RCC 7860 (cell line): ENCODE measurements around the gene S100Z.
"Not testable (repeated sequence)": the region's sequence is repeated elsewhere in the genome, so short reads cannot be mapped to it uniquely, and the experiment has no call there.

ENCODE experiments used
- DNase-seq: peaks from one replicate; pipeline ENCODE4 v3.0.0-alpha.2; 2015; ENCODE audit warnings: low spot score
- FAIRE-seq: peaks from 2 replicates; lab custom pipeline; 2012; peaks lifted over from hg19 to GRCh38; lab: Jason Lieb, UNC

Gene S100Z

DNA sequence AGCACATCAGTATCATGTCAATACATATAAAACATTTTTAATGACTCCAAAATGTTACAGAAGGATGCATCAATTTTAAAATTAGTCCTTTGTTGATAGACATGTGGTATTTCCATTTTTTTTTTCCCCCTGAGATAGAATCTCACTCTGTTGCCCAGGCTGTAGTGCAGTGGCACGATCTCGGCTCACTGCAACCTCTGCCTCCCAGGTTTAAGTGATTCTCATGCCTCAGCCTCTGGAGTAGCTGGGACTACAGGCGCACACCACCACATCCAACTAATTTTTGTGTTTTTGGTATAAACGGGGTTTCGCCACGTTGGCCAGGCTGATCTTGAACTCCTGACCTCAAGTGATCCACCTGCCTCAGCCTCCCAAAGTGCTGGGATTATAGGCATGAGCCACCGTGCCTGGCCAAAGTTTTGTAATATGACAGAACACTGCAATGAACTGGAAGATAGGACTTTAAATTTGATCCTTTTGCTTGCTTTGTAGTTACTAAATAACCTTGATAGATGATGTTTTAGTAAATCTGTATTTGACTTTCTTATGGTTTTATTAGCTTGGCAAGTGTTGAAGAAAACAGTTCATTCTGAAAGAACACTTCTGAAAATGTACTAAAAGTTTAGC lies 27.6 kb upstream of the S100Z start:
- FAIRE-seq, DNase-seq: not testable (repeated sequence)

GRCh38 chr5:76826416-76826815 lies 23.4 kb upstream of the S100Z start:
- not testable (repeated sequence) for FAIRE-seq, DNase-seq

DNA sequence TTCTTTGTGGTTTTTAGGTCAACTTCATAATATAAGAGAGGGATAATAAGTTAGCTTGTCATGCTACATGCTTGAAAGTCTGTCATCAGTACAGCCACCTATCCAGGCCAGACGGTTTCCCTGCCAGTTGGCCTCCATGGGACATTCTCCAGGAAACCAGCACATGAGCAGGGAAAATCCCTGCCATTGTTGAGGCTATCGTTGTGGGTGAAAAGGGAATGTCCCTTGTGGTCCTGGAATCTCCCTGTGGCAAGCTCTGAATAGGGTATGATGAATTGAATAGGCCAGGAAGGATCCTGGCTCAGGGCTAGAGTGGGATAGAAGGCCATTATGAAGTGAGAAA lies 18.7 kb upstream of the S100Z start:
- peak; percentile 91 for DNase-seq

DNA sequence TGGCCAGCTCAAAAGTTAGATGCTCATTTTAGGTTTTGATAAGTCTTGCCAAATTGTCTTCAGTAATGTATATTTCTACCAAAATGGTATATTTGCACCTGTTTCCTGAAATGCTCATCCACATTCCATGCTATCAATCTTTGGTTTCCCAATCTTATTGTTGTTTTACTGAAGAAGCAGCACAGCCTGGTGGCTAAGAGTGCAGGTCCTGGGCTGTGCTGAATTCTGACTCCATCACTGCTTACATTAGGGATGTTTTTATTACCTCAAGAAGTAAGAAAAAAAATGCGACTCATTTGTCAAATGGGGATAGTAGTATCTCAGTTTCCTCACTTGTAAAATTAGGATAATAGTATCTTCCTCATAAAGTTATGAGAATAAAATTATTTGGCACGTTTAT lies 13.6 kb upstream of the S100Z start:
- FAIRE-seq, result no peak
- no peak for DNase-seq

More for the DNA sequence above, 18.7 kb upstream of the S100Z start:
- peak; percentile 90 for FAIRE-seq

DNA sequence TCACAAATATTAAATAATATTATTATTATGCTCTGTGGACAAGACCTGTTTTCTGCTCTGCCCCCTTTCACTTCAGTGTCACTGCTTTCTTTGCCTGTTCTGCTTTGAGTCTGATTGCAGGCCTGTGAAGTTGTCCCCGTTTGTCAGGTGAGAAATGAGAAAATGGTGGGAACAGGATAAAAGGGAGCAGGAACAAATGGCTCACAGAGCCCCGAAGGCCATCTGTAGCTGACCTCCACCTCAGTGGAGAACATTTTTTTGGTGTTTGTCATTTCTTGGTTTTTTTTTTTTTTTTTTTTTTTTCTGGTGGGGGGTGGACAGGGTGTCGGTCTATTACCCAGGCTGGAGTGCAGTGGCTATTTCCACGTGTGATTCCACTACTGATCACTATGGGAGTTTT lies 13.2 kb upstream of the S100Z start:
- FAIRE-seq (no peak), DNase-seq (no peak)

- peak; percentile 76 for DNase-seq
Measured at GRCh38 chr5:76838481-76839261, 11.1 kb upstream of the S100Z start.

GRCh38 chr5:76841361-76841760 lies 8.5 kb upstream of the S100Z start:
- FAIRE-seq, result no peak
- DNase-seq, result no peak

More at GRCh38 chr5:76838481-76839261, 11.1 kb upstream of the S100Z start:
- FAIRE-seq, result peak; percentile 53

DNA sequence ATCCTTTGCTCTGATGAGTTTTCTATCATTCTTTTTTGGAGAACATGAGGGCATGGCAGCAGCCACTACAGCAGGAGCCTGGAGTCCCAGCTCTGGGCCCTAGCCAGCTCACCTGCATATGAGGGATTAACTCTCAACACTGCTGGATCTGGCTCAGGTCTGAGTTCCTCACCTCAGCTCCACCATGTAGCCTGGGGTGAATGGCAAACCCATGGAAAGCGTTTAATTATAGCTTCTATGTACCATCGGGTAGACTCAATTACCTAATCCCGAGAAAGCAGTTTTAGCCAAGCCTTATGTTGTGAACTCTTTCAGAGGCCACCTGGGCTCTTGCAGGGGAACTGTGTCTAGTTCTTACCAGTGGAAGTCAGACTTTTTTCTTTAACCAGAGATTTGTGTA lies 3.9 kb upstream of the S100Z start:
- no peak for FAIRE-seq

DNA sequence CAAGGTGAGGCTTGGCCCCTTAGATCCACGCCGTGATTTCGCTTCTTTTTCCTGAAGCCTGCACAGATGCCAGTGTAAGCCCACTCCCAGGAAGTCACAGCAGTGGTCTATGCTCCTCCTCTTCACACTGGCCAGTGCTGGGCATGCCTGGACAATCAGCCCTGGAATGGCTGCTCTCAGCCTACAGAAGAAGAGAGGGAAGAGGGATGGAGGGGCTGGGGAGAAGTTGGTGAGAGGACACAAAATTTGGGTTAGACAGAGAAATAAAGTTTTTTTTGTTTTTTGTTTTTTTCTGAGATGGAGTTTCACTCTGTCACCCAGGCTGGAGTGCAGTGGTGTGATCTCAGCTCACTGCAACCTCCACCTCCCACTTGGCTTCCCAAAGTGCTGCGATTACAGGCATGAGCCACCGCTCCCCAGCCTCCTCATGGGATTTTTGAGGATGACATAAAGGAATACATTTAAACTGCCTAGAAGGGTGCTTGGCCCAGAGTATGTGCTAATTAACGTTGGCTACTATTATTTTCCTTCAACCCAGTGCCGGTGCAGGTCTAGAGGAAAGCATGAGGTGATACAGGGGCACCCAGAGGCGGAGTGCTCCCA lies 830 bp downstream of the S100Z start:
- DNase-seq (no peak), FAIRE-seq (no peak)

More for the DNA sequence above, 3.9 kb upstream of the S100Z start:
- DNase-seq, result no peak

GRCh38 chr5:76851728-76852369 lies 2.0 kb downstream of the S100Z start:
- FAIRE-seq (no peak), DNase-seq (no peak)

DNA sequence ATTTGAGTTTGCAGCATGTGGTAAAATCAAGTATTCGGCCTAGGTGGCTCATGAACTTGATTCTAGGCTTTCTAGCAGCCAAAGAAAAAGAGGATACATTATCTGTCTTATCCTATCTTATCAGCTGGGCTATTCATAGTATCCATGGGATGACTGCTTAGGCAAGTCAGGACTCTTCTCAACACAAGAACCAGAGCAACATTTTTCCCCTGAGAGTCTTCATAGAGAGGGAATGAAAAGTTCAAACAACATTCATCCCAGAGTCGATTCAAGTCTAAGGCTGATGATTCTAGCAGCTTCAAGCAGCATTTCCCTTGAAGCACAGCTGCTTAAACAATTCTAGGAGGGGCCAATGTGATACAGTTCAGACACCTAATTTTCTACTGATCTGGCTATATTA lies 3.0 kb downstream of the S100Z start:
- DNase-seq (no peak), FAIRE-seq (no peak)

DNA sequence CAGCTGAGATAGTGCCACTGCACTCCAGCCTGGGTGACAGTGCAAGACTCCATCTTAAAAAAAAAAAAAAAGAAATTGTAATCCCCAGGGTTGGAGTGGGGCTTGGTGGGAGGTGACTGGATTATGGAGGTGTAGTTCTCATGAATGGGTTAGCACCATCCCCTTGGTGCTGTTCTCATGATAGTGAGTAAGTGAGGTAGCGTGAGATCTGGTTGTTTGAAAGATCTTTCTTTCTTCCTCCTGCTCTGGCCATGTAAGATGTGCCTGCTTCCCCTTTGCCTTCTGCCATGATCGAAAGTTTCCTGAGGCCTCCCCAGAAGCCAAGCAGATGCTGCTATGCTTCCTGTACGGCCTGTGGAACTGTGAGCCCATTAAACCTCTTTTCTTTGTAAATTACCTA lies 3.9 kb downstream of the S100Z start:
- not testable (repeated sequence) for FAIRE-seq, DNase-seq

DNA sequence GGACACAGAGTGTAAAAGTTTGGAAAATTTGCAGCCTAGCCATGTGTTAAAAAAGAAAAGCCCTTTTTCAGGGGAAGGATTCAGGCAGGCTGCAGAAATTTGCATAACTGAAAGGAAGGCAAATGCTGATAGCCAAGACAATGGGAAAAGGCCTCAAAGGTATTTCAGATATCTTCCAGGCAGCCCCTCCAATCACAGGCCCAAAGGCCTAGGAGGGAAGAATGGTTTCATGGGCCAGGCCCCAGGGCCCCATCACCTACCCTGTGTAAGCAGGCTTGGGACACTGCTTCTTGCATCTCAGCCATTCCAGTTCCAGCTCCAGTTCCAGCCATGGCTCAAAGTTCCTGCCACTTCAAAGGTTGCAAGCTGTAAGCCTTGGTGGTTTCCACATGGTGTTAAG lies 4.8 kb downstream of the S100Z start:
- no peak for FAIRE-seq
- DNase-seq, result no peak

DNA sequence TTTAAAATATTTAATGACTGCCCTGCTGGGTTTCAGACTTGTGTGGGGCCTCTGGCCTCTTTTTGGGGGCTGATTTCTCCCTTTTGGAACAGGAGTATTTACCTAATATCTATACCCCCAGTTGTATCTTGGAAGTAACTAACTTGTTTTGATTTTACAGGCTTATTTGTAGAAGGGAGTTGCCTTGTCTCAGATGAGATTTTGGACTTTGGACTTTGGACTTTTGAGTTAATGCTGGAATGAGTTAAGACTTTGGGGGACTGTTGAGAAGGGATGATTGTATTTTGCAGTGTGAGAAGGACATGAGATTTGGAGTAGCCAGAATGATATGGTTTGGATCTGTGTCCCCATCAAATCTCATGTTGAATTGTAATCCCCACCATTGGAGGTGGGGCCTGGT lies 5.7 kb downstream of the S100Z start:
- not testable (repeated sequence) for DNase-seq, FAIRE-seq

GRCh38 chr5:76855961-76856360 lies 6.1 kb downstream of the S100Z start:
- DNase-seq (no peak), FAIRE-seq (no peak)

DNA sequence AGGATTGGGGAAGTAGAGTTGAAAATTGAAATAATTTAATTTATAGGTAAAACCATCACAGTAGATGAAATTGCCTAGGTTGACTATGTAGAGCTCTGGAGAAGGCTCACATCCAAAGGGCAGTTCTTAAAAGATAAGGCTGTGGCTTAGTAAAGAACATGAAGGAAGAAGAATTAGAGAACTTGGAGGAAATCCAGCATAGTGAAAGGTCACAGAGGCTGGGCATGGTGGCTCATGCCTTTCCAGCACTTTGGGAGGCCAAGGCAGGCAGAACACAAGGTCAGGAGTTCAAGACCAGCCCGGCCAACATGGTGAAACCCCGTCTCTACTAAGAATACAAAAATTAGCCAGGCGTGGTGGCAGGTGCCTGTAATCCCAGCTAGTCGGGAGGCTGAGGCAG lies 7.0 kb downstream of the S100Z start:
- FAIRE-seq, DNase-seq: not testable (repeated sequence)

GRCh38 chr5:76859591-76860247 lies 9.9 kb downstream of the S100Z start:
- DNase-seq, result no peak
- no peak for FAIRE-seq

- DNase-seq (no peak), FAIRE-seq (no peak)
Measured at GRCh38 chr5:76861612-76862011, 11.8 kb downstream of the S100Z start.

DNA sequence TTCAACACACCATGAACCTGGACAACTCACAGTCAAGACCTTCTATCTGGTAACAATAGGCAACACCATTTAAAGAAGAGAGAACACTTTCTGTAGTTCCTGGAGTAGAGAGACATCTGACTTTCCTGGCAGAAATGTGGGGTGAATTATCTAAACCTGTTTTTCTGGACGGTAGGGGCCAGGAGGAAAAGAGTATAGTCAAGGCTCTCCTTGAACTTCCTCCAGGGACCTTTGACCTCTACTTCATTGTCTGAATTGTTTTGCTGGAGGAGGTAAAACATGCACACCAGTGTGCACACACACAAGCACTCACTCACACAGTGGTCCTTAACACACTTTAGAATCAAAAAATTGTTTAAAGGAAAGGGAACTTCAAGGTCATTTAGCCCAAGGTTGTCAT lies 13.2 kb downstream of the S100Z start:
- no peak for FAIRE-seq
- DNase-seq, result no peak

DNA sequence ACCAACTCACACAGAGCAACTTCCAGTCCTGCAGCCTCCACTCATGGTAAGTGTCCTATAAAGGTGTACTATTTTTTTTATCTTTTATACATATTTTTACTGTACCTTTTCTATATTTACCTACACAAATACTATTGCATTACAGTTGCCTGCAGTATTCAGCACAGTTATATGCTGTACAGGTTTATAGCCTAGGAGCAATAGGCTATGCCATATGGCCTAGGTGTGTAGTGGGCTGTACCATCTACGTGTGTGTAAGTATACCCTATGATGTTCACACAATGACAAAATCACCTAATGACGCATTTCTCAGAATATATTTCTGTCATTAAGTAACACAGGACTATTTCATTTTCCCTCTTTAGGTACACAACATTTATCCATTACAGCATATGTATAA lies 16.7 kb downstream of the S100Z start:
- DNase-seq (no peak), FAIRE-seq (no peak)

DNA sequence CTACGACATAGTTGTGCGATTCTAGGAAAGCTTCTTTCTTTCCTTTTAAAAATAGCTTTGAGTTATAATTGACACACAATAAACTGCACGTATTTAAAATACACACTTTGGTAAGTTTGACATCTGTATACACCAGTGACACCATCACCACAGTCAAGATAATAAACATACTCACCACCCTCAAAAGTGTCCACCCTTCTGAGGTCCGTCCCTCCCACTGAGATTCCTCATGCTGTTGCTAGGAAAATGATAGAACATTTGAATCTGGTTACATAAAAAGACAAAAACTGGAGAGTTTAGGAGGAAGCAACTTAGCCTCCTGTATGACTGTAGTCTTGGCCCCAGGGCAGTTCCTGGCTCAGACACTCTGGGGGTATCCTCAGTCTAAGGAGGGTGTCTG lies 17.2 kb downstream of the S100Z start:
- FAIRE-seq (no peak), DNase-seq (no peak)
